HG02840 (cell line): ENCODE results near the gene ELOVL6.
"Not testable (repeated sequence)": the region's sequence is repeated elsewhere in the genome, so short reads cannot be mapped to it uniquely, and the experiment has no call there.

Experiments used
- ATAC-seq: cut with Tn5 transposase; IDR thresholded peaks from one replicate; pipeline ENCODE4 v1.9.1; 2021; ENCODE audit warnings: mild to moderate bottlenecking, moderate library complexity, moderate number of reproducible peaks; ENCODE audit not compliant: unreplicated experiment, low FRiP score

The ELOVL6 gene

GRCh38 chr4:110046588-110047049 lies 151.8 kb downstream of the ELOVL6 start:
- ATAC-seq = no peak

GRCh38 chr4:110042545-110043517 lies 155.6 kb downstream of the ELOVL6 start:
- ATAC-seq = no peak

- no peak for ATAC-seq
Observed at GRCh38 chr4:110041735-110042134, 156.7 kb downstream of the ELOVL6 start.

- ATAC-seq = not testable (repeated sequence)
Observed at GRCh38 chr4:110039164-110039563, 159.3 kb downstream of the ELOVL6 start.

GRCh38 chr4:110034026-110034393 lies 164.4 kb downstream of the ELOVL6 start:
- ATAC-seq = peak; percentile 92

GRCh38 chr4:110033355-110034025 lies 164.9 kb downstream of the ELOVL6 start:
- ATAC-seq = peak; percentile 11

- ATAC-seq = no peak
Observed at GRCh38 chr4:110032603-110033002, 165.8 kb downstream of the ELOVL6 start.

- no peak for ATAC-seq
Observed at GRCh38 chr4:110025718-110026117, 172.7 kb downstream of the ELOVL6 start.

- no peak for ATAC-seq
Observed at GRCh38 chr4:110025056-110025455, 173.4 kb downstream of the ELOVL6 start.

- ATAC-seq = no peak
Observed at GRCh38 chr4:110022457-110022856, 176.0 kb downstream of the ELOVL6 start.

GRCh38 chr4:110020646-110021443 lies 177.6 kb downstream of the ELOVL6 start:
- ATAC-seq = no peak

GRCh38 chr4:110020139-110020538 lies 178.3 kb downstream of the ELOVL6 start:
- ATAC-seq = no peak

- ATAC-seq = no peak
Observed at GRCh38 chr4:110019153-110019552, 179.3 kb downstream of the ELOVL6 start.

- no peak for ATAC-seq
Observed at GRCh38 chr4:110014233-110014632, 184.2 kb downstream of the ELOVL6 start.

- ATAC-seq = no peak
Observed at GRCh38 chr4:110012917-110013316, 185.5 kb downstream of the ELOVL6 start.

- no peak for ATAC-seq
Observed at GRCh38 chr4:110010797-110011196, 187.6 kb downstream of the ELOVL6 start.

- no peak for ATAC-seq
Observed at GRCh38 chr4:110009550-110009949, 188.9 kb downstream of the ELOVL6 start.

- no peak for ATAC-seq
Observed at GRCh38 chr4:110008540-110008939, 189.9 kb downstream of the ELOVL6 start.

- no peak for ATAC-seq
Observed at GRCh38 chr4:110007217-110007616, 191.2 kb downstream of the ELOVL6 start.

GRCh38 chr4:110005461-110006056 lies 192.9 kb downstream of the ELOVL6 start:
- ATAC-seq = no peak
